A204.1 (cell line): Measurements from ENCODE around the gene FHIT.

Experiments used
- FAIRE-seq: peaks from 2 replicates; lab custom pipeline; 2012; peaks lifted over from hg19 to GRCh38; lab: Jason Lieb, UNC

The FHIT gene

GRCh38 chr3:60463685-60464084 is 787.6 kb downstream of the FHIT start:
- FAIRE-seq = no peak

DNA sequence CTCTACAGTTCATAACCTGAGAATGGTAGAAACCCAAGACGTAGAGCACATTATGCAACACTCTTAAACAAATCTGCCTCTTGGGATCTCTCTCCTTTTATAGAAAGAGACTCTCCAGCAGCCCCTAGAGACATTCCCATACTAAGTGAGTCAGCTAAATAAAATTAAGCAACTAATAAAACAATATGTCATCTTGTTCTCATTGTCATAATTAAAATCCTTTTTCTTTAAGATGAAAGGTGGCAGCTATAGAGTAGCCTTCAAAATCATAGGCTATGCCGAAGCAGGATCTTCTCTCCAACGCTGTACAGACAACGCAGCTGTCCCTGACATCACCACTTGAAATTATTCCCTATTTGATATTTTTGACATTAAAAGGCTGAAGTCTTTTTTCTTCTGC is 790.0 kb downstream of the FHIT start:
- no peak for FAIRE-seq

DNA sequence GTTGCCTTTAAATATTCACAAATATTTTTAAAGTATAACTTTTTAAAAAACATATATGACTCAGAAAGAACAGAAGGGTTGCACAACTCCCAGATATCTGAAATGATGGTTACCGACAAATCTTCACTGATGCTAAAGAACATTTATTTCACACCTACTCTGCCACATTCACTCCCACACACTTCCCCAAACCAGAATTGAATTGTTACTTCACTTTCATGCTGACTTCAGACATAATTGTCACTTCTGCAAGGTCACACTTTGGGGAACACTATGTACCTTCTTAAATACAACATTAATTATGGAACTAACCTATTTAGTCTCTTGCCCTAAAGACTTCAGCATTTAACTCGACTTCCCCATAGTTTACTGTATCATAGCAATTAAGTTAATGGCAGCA is 795.1 kb downstream of the FHIT start:
- no peak for FAIRE-seq

GRCh38 chr3:60453326-60453725 is 797.9 kb downstream of the FHIT start:
- FAIRE-seq = no peak

- no peak for FAIRE-seq
Measured at GRCh38 chr3:60448696-60449095, 802.6 kb downstream of the FHIT start.

DNA sequence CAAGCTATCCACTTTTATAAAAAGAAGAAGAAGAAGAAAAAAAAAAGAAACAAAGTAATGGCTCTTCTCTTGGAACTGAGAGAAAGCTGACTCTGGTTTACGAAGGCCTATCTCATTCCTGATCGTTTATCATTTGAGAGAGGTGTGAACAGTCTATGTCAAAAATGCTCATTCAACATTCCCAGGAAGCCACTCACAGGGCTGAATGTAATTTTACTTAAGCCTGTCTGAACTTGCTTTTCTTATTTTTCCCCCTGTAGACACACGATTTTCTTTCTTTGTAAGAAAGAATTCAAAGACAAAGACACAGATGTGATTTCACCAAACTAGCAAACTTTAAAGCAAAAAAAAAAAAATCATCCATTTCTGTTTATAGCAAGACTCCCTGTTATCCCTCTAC is 805.8 kb downstream of the FHIT start:
- FAIRE-seq = no peak

DNA sequence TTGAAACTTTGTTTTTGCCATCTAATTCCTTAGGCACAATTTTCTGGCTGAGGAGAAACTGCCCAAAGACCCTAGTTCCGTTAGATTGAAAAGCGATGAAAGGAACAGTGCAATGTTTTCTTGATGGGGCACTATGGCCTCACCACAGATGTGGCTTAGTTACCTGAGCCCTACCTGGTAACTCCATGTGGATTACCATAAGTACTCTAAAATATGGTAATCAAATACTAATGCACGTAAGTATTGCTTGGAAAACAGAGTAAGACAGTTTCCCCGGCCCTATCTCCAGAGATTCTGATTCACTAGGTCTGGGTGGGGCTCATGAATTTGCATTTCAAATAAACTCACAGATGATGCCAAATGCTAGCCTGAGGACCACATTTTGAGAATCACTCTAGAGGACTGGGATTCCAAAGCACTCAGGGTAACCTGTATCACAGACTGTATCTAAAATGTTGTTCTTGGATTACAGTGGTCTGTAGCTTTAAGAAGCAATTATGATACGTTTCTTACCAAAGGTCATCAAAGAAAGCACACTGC is 806.3 kb downstream of the FHIT start:
- FAIRE-seq = no peak

DNA sequence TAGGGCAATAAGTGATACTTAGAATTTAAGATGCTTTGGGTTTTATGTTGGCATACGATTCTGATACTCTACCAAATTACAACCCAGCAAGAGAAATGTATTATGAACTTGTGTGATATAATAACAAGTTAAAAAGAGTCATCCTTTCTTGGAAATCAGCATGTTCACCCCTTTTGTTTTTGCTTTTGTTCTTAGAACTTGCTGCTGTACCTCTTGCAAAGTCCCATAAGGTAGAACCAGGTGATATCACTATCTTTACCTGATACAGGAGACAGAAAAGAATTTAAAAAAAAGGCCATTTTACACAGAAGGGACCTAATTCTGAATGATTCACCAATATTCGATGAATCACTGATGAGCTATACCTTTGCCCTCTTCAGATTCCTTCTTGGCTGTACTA is 810.4 kb downstream of the FHIT start:
- no peak for FAIRE-seq

GRCh38 chr3:60435941-60436650 is 815.2 kb downstream of the FHIT start:
- FAIRE-seq = no peak

GRCh38 chr3:60434950-60435349 is 816.3 kb downstream of the FHIT start:
- FAIRE-seq = no peak

- no peak for FAIRE-seq
Measured at GRCh38 chr3:60434323-60434722, 816.9 kb downstream of the FHIT start.

DNA sequence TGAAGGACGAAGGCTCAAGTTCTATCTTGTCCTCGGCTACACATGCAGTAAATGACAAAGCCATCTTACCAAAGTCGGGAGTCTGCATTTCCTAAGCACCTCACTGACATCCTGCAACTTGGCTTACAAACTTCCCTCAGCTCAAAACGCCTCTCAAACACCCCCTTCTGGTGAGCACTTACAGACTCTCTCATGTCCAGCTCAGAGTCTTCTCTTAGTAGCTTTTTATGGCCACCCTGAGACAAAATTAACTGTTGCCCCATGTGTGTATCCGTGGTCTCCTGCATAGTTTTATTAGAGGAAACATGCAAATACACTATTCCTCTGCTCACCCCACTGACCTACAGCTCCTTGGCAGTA is 819.7 kb downstream of the FHIT start:
- no peak for FAIRE-seq

- no peak for FAIRE-seq
Measured at GRCh38 chr3:60430205-60430604, 821.0 kb downstream of the FHIT start.

DNA sequence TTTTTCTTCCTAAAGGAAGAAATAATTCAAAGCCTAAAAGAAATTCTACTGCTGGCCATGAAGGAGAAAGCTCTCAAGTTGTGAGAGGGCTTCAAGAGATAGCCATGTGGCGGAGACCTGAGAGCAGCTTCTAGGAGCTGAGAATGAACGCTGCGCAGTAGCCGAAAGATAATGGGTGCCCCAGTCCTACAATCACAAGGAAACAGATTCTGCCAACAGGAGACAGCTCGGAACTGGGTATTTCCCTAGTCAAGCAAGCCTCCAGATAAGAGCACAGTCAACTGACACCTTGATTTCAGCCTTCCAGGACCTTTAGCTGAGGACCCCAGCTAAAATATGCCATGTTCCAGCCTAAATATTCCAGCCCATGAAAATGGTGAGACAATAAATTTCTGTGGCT is 824.1 kb downstream of the FHIT start:
- no peak for FAIRE-seq

DNA sequence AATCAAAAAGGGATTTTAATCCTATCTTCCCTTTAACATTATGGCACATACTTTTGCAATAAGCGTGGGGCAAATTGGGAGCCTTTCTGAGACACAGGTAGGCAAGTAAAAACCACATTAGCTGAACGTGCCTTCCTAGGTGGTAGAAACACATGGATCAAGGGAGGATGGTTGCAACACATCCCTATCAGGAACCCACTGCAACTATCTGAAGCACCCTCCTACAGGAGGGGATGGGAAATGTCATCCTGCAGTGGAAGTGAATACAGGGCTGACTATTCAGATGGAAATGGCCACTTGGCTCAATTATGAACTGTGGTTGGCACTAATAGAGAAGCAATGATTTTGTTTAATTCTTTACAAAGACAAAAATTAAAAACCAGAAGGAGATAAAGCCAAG is 826.3 kb downstream of the FHIT start:
- FAIRE-seq = no peak

DNA sequence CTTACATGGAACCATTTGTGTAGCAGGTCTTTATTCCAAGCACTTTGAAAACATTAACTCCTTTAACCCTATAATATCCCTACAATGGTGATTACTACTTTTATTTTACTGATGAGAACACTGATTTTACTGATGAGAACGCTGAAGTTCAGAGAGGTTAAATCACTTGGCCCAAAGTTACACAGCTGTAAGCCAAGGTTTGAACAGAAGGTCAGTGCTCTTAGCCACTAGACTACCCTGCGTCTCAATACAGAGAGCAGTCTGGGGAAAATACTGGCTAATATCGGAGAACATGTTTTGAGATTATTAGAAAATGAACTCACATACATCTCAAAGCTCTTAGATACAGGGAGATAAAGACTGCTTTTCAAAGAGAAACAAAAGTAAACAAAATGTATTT is 827.2 kb downstream of the FHIT start:
- FAIRE-seq = no peak

DNA sequence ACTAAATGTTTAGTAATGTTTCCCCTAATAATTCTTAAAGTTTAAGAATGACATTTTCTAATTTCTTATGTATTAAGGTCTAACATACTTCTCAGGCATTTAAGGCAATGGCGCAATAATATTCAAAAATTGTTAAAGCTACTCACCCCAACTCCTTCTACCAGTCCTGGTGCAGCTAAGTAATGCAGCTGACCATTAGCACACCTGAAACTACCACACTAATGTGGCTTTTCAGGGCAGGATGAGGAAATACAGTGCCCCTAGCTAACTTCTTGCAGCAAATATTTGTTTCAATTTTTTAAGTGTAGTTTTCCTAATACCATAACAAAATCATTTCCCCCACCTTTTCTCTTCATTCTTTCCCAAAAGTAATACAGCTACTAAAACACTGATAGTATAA is 827.7 kb downstream of the FHIT start:
- FAIRE-seq = no peak

DNA sequence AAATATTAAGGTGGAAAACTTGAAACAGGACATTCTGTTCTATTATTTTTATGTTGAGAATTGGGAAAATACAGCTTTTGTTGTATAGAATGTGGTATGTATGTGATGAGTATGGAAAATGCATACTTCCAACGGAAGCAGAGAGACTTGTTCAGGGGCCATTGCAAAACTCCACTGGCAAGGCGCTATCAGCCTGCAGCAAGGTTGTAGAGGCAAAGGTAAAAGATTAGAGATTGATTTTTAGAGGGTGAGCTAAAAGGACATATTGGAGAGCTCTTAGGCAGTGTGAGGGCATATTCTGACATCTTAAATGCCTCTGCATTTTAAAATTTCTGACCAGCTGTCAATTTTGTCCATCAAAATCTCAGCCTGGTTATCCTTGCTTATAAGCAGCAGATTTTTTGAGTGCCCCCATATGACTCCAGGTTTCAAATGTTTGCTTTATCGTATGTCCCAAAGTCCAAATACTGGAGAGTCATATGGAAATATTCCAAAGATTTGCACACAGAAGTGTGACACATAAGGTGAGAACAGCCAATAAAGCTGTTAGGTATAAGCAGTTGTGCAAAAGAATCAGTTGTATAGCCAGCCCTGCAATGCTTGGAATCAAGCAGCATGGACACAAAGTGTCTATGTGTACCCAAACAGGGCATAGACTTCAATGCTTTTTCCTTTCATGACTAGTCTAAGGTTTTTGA is 829.4 kb downstream of the FHIT start:
- no peak for FAIRE-seq

DNA sequence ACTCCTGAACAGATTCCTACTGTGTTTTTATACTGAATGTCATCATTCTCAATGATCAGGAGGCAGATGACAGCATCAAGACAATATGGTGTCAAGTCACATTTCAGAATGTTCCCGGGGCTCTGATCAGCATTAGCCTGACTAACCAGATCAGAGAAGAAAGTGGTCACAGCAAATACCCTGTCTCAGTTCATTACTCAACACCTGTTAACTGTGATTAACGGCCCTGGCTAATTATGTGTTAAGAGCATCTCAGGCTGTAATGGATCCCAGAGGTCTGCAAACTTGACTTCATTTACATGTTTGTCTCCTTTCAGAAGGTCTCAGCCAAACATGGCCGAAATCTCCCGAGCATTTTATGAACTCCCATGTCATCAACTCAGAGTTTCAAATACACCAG is 833.7 kb downstream of the FHIT start:
- FAIRE-seq = no peak

DNA sequence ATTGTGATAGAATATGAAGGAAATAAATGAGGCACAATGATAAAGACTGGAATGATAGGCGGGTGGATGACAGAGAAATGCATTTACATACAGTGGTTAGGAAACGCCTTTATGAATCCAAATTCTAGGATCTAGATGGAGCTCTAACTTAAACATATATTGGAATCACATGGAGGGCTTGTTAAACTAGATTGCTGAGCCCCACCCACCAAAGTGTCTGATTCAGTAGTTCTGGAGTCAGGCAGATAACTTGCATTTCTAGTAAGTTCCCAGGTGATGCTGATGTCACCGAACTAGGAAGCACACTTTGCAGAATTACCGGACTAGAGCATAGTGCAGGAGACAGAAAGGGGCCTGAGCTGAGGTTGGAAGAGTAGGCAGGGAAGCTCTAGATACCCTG is 837.2 kb downstream of the FHIT start:
- no peak for FAIRE-seq

GRCh38 chr3:60413551-60413950 is 837.7 kb downstream of the FHIT start:
- FAIRE-seq = no peak

GRCh38 chr3:60403866-60404265 is 847.4 kb downstream of the FHIT start:
- no peak for FAIRE-seq

DNA sequence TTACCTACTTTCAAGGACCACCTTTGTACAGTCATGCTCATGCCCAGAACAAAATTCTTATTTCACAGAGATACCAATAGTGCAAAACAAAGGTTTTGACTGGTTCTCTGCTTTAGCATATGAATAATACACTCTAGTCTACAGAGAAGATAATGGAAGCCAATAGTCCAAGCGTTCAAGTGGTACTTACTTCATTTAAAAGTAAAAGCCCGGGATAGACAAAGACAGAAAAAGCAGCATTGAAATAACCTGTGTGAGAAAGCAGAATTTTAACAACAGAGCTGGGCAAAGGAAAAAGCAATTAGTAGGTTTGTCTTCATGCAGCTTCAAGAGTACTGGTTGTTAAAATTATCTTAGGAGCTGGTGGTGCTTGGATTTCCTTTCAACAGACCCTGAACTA is 848.3 kb downstream of the FHIT start:
- no peak for FAIRE-seq
